GM12873 (cell line): ENCODE data around the gene TPSD1.

Experiments used
- TF ChIP-seq, protein P1 (sequence below): IDR thresholded peaks from 2 replicates; pipeline ENCODE4 v1.5.1; 2012; ENCODE audit warnings: low read depth, mild to moderate bottlenecking, moderate library complexity, low read length, control low read depth; ENCODE audit not compliant: insufficient read depth; ENCODE audit errors: missing control alignments

TPSD1 gene

GRCh38 chr16:1287982-1288670, 32.3 kb downstream of the TPSD1 start:
- TF ChIP-seq, protein P1, sequence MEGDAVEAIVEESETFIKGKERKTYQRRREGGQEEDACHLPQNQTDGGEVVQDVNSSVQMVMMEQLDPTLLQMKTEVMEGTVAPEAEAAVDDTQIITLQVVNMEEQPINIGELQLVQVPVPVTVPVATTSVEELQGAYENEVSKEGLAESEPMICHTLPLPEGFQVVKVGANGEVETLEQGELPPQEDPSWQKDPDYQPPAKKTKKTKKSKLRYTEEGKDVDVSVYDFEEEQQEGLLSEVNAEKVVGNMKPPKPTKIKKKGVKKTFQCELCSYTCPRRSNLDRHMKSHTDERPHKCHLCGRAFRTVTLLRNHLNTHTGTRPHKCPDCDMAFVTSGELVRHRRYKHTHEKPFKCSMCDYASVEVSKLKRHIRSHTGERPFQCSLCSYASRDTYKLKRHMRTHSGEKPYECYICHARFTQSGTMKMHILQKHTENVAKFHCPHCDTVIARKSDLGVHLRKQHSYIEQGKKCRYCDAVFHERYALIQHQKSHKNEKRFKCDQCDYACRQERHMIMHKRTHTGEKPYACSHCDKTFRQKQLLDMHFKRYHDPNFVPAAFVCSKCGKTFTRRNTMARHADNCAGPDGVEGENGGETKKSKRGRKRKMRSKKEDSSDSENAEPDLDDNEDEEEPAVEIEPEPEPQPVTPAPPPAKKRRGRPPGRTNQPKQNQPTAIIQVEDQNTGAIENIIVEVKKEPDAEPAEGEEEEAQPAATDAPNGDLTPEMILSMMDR, result no peak

- TF ChIP-seq, protein P1, result no peak
Measured at GRCh38 chr16:1288813-1289476, 33.1 kb downstream of the TPSD1 start.

DNA sequence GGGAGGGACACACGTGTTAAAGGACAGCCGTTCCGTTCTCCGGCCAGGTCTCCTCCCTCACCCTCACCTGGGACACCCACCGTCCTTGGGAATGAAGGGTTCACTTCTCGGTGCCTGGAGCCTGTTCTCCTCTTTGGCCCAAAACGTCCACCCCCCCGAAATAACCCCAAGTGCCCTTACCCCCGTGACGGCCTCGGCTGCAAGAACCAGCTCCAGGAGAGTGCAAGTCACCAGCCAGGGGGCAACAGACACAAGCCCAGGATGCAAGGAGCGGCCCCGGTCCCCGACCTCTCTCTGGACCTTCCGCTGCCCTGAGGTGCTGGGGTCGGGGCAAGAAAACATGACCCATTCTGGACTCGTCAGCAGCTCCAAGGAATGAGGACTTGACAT, 33.6 kb downstream of the TPSD1 start:
- TF ChIP-seq, protein P1, result no peak

DNA sequence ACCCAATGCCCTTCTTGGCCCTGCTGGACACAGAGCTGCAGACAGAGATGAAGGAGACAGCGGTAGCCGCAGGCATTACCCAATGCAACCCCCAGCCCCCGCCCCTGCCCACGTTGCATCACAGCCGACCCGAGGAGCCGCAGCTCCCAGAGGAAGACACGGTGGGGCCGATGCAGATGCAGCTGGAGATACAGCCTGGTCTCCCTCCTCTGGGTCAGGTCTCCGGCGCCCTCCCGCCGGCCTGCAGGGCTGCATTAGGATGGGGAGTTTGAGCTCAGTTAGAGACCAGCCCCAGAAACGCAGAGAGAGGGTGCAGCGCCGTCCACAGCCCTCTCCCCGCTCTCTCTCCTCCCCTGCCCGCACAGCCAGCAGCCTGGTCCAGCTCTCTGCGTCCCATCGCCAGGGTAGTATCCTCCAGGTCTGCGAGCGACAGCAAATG, 34.2 kb downstream of the TPSD1 start:
- TF ChIP-seq, protein P1, result no peak

DNA sequence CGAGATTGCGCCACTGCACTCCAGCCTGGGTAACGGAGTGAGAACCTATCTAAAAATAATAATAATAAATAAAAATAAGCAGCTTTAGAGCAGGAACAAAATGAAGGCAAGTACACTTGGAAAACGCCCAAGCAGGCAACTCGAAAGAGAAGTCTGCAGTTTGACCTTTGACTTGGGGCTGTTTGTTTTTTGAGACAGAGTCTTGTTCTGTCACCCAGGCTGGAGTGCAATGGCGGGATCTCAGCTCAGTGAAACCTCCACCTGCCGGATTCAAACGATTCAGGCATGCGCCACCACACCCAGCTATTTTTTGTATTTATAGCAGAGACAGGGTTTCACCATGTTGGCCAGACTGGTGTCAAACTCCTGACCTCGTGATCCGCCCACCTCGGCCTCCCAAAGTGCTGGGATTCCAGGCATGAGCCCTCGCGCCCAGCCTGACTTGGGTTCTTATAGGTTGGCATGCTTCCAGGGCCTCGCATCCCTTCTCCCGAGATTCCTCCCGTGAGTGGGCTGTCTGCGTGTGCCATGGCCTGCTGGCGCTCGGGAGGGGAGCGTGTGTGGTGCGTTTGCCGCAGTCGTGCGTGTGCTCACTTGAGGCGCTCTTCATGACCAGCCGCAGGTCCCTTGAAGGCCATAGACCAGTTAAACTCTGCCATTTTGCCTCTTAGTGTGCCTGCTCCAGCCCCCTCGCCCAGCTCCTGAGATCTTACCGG, 35.1 kb downstream of the TPSD1 start:
- TF ChIP-seq, protein P1, result no peak

DNA sequence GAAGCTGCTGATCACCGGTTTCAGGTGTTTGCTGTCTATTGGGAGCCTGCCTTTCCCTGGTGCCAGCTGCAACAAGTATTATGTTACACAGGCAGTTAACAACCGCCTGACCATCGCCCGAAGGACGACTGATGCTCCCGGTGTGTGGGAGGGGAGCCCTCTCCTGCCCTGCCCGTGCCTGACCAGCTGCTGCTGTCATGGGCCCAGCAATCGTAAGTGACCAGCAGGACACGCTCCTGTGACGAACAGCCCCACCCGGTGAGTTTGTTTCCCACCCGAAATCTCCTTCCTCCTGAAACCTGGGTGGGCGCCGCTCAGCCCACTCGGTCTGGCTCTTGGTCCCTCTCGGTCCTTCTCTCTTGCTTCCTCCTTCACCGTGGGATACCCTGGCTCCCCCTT, 35.7 kb downstream of the TPSD1 start:
- TF ChIP-seq, protein P1, result no peak
